K562 (cell line): ENCODE results near the gene GLB1L2. TPM values are rescaled to one million over a fixed set of nuclear protein-coding genes. Genes with fewer than 3 reads are reported as not detected.

Experiments
- ATAC-seq: fragments of 200-7000 bp; cut with Tn5 transposase; 3 replicates; pipeline ENCODE4 v1.9.1; 2020; ENCODE audit warnings: moderate library complexity
- BruUV-seq: library from RNA; stranded (reverse); fragments of 400-500 nt; replicated peaks from 2 replicates; lab custom pipeline; 2021; lab: Mats Ljungman, UMichigan
- CTCF ChIA-PET: fragments of 300-600 bp; formaldehyde crosslinking; extraction: SDS; loops from one replicate; lab custom pipeline; 2021; ENCODE audit warnings: low intra/inter-chr PET ratio; lab: Yijun Ruan, JAX
- POLR2A ChIA-PET: fragments of 300-600, 350-650 bp; sonication (Branson Sonifier 250); formaldehyde crosslinking; extraction: SDS; loops from one replicate; lab custom pipeline; 2021; ENCODE audit warnings: antibody characterized with exemption, inconsistent platforms; lab: Yijun Ruan, JAX
- DNase-seq, 4 experiments: peaks; one replicate each; pipeline versions ENCODE4 v3.0.0 to v3.0.0-alpha.2; 2011 to 2018; ENCODE audit warnings: low spot score in 3 of 4, mixed read lengths in 3 of 4; ENCODE audit errors: extremely low read depth in 1 of 4
- FAIRE-seq: peaks from 2 replicates; lab custom pipeline; 2011; peaks lifted over from hg19 to GRCh38; lab: Jason Lieb, UNC
- H2AFZ ChIP-seq: 2 replicates; pipeline ENCODE4 v1.6.0; 2011; ENCODE audit warnings: low read depth, low read length, control low read depth, inconsistent platforms
- H3K27ac ChIP-seq: fragments of 200-600 bp; 3 replicates; pipeline ENCODE4 v1.8.0; 2011; ENCODE audit warnings: low read depth, mild to moderate bottlenecking, control low read depth, inconsistent platforms, low read length, moderate library complexity, mixed read lengths; ENCODE audit errors: extremely low read depth
- H3K27me3 ChIP-seq, 2 experiments: fragments of 300-600 bp in 1 of 2; 2 replicates in 1 of 2; 3 replicates in 1 of 2; pipeline versions ENCODE4 v1.6.0 to v1.8.0; 2011; ENCODE audit warnings: inconsistent platforms in 2 of 2, low read length in 2 of 2, mild to moderate bottlenecking in 1 of 2, mixed read lengths in 1 of 2, moderate library complexity in 1 of 2; ENCODE audit not compliant: control insufficient read depth in 2 of 2, insufficient read depth in 2 of 2
- H3K36me3 ChIP-seq: fragments of 300-600 bp; 3 replicates; pipeline ENCODE4 v1.8.0; 2011; ENCODE audit warnings: mild to moderate bottlenecking, low read length, inconsistent platforms; ENCODE audit not compliant: control insufficient read depth, insufficient read depth
- H3K4me1 ChIP-seq, 2 experiments: fragments of 200-600 bp in 1 of 2; replicated peaks in 1 of 2; 2 replicates in 1 of 2; 3 replicates in 1 of 2; pipeline versions ENCODE4 v1.5.1 to v1.8.0; 2011; ENCODE audit warnings: inconsistent platforms in 2 of 2, low read length in 2 of 2, mild to moderate bottlenecking in 1 of 2, mixed read lengths in 1 of 2, moderate library complexity in 1 of 2; ENCODE audit not compliant: control insufficient read depth in 2 of 2, insufficient read depth in 2 of 2
- H3K4me2 ChIP-seq: 2 replicates; pipeline ENCODE4 v1.6.1; 2011; ENCODE audit warnings: low read length, control low read depth, inconsistent platforms, mixed read lengths; ENCODE audit not compliant: insufficient read depth
- H3K4me3 ChIP-seq: fragments of 200-600 bp; sonication (generic), shearing (Covaris generic); 2 replicates; pipeline ENCODE4 v1.5.1; 2016; ENCODE audit warnings: control low read depth, inconsistent platforms
- H3K79me2 ChIP-seq: fragments of 200-600 bp; 3 replicates; pipeline ENCODE4 v1.8.0; 2011; ENCODE audit warnings: low read length, inconsistent platforms; ENCODE audit not compliant: control insufficient read depth, insufficient read depth
- H3K9ac ChIP-seq, 2 experiments: 2 replicates each; pipeline versions ENCODE4 v1.6.0 to v1.6.1; 2011; ENCODE audit warnings: low read depth in 2 of 2, low read length in 2 of 2, control low read depth in 1 of 2, inconsistent platforms in 1 of 2, mild to moderate bottlenecking in 1 of 2, mixed read lengths in 1 of 2; ENCODE audit not compliant: insufficient read depth in 1 of 2
- H3K9me1 ChIP-seq: one replicate; pipeline ENCODE4 v1.6.0; 2011; ENCODE audit warnings: inconsistent platforms, mild to moderate bottlenecking, low read length, moderate library complexity; ENCODE audit not compliant: control insufficient read depth, insufficient read depth
- H3K9me3 ChIP-seq: replicated peaks from 2 replicates; pipeline ENCODE4 v1.5.1; 2011; ENCODE audit warnings: low read depth, low read length, inconsistent platforms; ENCODE audit not compliant: control insufficient read depth, insufficient read depth
- H4K20me1 ChIP-seq: replicated peaks from 2 replicates; pipeline ENCODE4 v1.6.1; 2011; ENCODE audit warnings: low read length, inconsistent platforms, mixed read lengths; ENCODE audit not compliant: control insufficient read depth, insufficient read depth
- MBD2 ChIP-seq: sonication (generic); IDR thresholded peaks from 2 replicates; pipeline ENCODE4 v1.6.1; 2016; ENCODE audit warnings: low read depth, borderline replicate concordance
- PTBP1 ChIP-seq: fragments of 200-400 bp; formaldehyde crosslinking; IDR thresholded peaks from 2 replicates; pipeline ENCODE4 v1.6.1; 2017; ENCODE audit warnings: low read depth, low read length
- ZNF311 ChIP-seq: fragments of 250-450 bp; sonication (Bioruptor Pico); IDR thresholded peaks from 2 replicates; pipeline ENCODE4 v1.4.0; 2020; ENCODE audit warnings: mild to moderate bottlenecking, moderate library complexity
- ZNF41 ChIP-seq: fragments of 250-450 bp; sonication (Bioruptor Pico); conservative IDR thresholded peaks from 2 replicates; pipeline ENCODE4 v1.4.0; 2020; ENCODE audit warnings: mild to moderate bottlenecking
- WGBS: fragments of 100-300 bp; shearing (Covaris generic); methylation state at CpG from one replicate; pipeline ENCODE4 v1.1.6; 2016; ENCODE audit warnings: low coverage, mixed read lengths; ENCODE audit not compliant: insufficient coverage; ENCODE audit errors: missing lambda C conversion rate; 5-methylcytosine and 5-hydroxymethylcytosine counted together
- in situ Hi-C: fragments of 300-500 bp; cut with MboI; formaldehyde crosslinking; loops from 4 replicates; pipeline ENCODE4 v1.15.0; 2018; ENCODE audit warnings: inconsistent platforms, mixed read lengths
- intact Hi-C: fragments of 100-400 bp; cut with micrococcal nuclease; formaldehyde crosslinking; loops from 2 replicates; pipeline ENCODE4 v1.14.2; 2022
- polyA plus RNA-seq, 8 experiments: library from polyadenylated mRNA; depleted of rRNA in 4 of 8; stranded (reverse) in 5 of 8; unstranded in 3 of 8; fragments of >200 nt; fragmentation: Nextera tagmentation in 2 of 8; fragmentation: Illumina TruSeq in 1 of 8; extraction: Ambion mirVana in 2 of 8; extraction: Trizol in 1 of 8; gene quantifications; 2 replicates each; pipeline versions ENCODE4 v1.2.1 to v1.2.3, GENCODE V29; 2011 to 2014; ENCODE audit warnings: inconsistent platforms in 1 of 8, missing spikeins in 1 of 8
- total RNA-seq, 7 experiments: library from RNA; depleted of rRNA in 6 of 7; stranded (reverse); fragments of >200 nt in 6 of 7; fragmentation: Illumina TruSeq in 2 of 7; extraction: Trizol in 2 of 7; gene quantifications; 2 replicates each; pipeline versions ENCODE4 v1.2.1 to v1.2.3, GENCODE V29; 2011 to 2021; ENCODE audit warnings: low replicate concordance in 1 of 7
- TF ChIP-seq, protein P1 (sequence below): fragments of 250-450 bp; sonication (Bioruptor Pico); IDR thresholded peaks from 2 replicates; pipeline ENCODE4 v1.5.0; 2022; ENCODE audit warnings: mild to moderate bottlenecking

GLB1L2 gene
- total and polyA plus RNA-seq, 9 of the 15 experiments (the other 6 are each of a cell fraction or from before 2014, with no cell fraction given) = 0.84 to 21.4 (median 13.8) TPM

DNA sequence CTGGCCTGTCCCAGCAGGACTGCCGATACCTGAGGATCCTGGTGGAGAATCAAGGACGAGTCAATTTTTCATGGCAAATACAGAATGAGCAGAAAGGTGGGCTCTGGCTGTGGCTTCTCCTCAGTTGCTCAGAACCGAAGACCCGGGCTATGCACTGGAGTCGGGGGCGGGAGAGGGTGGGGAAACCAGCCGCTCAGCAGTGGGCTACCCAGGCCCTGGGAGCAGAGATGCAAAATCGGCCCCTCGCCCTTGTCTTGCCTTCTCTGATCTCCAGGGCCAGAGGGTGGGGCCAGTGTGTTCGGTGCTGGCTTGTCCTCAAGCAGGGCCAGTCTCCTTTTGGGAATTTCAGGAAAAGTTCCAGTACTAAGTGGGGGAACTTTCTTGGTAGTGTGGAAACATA, 18.4 kb upstream of the GLB1L2 start:
- ATAC-seq (no peak), FAIRE-seq (no peak), DNase-seq (no peak)
- ChIA-PET POLR2A (no interaction called here), CTCF (no interaction called here)
- BruUV-seq = no TSS peak
- TF ChIP-seq ZNF311 (CRISPR knock-in tag) (no peak), ZNF41 (CRISPR knock-in tag) (no peak), MBD2 (no peak), PTBP1 (no peak)
- TF ChIP-seq, protein P1, sequence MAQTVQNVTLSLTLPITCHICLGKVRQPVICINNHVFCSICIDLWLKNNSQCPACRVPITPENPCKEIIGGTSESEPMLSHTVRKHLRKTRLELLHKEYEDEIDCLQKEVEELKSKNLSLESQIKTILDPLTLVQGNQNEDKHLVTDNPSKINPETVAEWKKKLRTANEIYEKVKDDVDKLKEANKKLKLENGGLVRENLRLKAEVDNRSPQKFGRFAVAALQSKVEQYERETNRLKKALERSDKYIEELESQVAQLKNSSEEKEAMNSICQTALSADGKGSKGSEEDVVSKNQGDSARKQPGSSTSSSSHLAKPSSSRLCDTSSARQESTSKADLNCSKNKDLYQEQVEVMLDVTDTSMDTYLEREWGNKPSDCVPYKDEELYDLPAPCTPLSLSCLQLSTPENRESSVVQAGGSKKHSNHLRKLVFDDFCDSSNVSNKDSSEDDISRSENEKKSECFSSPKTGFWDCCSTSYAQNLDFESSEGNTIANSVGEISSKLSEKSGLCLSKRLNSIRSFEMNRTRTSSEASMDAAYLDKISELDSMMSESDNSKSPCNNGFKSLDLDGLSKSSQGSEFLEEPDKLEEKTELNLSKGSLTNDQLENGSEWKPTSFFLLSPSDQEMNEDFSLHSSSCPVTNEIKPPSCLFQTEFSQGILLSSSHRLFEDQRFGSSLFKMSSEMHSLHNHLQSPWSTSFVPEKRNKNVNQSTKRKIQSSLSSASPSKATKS (CRISPR knock-in tag) = no peak
- Histone ChIP-seq H3K36me3 (no peaks in the 10 kb centered on the region), H2AFZ (no peak overlapping the region), H3K4me1 (no peaks in the 10 kb centered on the region), H3K9ac (no peak overlapping the region), H4K20me1 (no peaks in the 10 kb centered on the region), H3K4me2 (no peak overlapping the region), H3K27me3 (peaks cover 38 to 54% of the 10 kb centered on the region in 2 experiments), H3K9me1 (no peaks in the 10 kb centered on the region), H3K79me2 (no peaks in the 10 kb centered on the region), H3K9me3 (no peaks in the 10 kb centered on the region), H3K4me3 (no peak overlapping the region), H3K27ac (no peak overlapping the region)
- intact Hi-C loops = no loop called here
- in situ Hi-C loops = no loop called here
- 4% methylated on average over 8 of the region's 10 CpGs for WGBS
